Subcutaneous abdominal adipose tissue (tissue), 5 donors: ENCODE measurements around the gene CHST11.

Experiments
- H3K27ac ChIP-seq: one replicate; pipeline ENCODE4 v1.7.0; 2013; ENCODE audit warnings: low read depth, mild to moderate bottlenecking, inconsistent platforms, low read length, moderate library complexity
- H3K27me3 ChIP-seq, 5 donors: one replicate each; pipeline ENCODE4 v1.7.0; 2013; ENCODE audit warnings: low read length in 5 of 5, inconsistent platforms in 1 of 5; ENCODE audit not compliant: control insufficient read depth in 5 of 5, insufficient read depth in 4 of 5
- H3K36me3 ChIP-seq, 5 donors: one replicate each; pipeline ENCODE4 v1.7.0; 2013; ENCODE audit warnings: low read length in 5 of 5; ENCODE audit not compliant: control insufficient read depth in 5 of 5, insufficient read depth in 5 of 5
- H3K4me1 ChIP-seq, 5 donors: one replicate each; pipeline ENCODE4 v1.7.0; 2013; ENCODE audit warnings: low read length in 5 of 5, mild to moderate bottlenecking in 3 of 5, moderate library complexity in 1 of 5; ENCODE audit not compliant: control insufficient read depth in 5 of 5, insufficient read depth in 5 of 5
- H3K4me3 ChIP-seq, 5 donors: one replicate each; pipeline ENCODE4 v1.7.0; 2013; ENCODE audit warnings: low read length in 5 of 5, low read depth in 1 of 5
- H3K9ac ChIP-seq, 5 donors: one replicate each; pipeline ENCODE4 v1.7.0; 2013; ENCODE audit warnings: low read length in 5 of 5, mild to moderate bottlenecking in 4 of 5, moderate library complexity in 3 of 5
- H3K9me3 ChIP-seq, 5 donors: one replicate each; pipeline ENCODE4 v1.7.0; 2013; ENCODE audit warnings: low read length in 5 of 5; ENCODE audit not compliant: control insufficient read depth in 5 of 5
- donor health status: healthy.
- donor health status: healthy.
- donor health status: healthy.
- donor health status: healthy.
- donor health status: healthy.

CHST11 gene

DNA sequence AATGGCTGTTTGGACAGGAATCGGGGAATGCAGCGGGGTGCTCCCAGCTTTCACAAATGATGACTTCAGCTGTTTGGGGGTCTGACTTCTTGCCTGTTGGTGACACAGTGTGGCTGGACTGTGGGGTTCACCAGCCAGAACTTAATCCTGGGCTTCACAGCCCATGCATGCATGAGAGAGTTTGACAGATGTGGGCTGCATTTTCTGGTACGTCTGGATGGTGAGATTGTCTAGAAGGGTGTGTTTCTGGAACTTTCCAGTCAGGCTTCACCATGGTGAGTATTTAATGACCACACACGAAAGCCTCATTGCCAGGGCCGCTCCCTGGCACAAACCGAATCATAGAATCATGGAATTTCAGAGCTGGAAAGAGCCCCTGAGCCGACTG is 29.6 kb downstream of the CHST11 start:
- no peak overlapping the region for H3K27ac ChIP-seq
- no peaks in the 10 kb centered on the region for H3K9me3 ChIP-seq
- H3K9ac ChIP-seq = no peak overlapping the region

DNA sequence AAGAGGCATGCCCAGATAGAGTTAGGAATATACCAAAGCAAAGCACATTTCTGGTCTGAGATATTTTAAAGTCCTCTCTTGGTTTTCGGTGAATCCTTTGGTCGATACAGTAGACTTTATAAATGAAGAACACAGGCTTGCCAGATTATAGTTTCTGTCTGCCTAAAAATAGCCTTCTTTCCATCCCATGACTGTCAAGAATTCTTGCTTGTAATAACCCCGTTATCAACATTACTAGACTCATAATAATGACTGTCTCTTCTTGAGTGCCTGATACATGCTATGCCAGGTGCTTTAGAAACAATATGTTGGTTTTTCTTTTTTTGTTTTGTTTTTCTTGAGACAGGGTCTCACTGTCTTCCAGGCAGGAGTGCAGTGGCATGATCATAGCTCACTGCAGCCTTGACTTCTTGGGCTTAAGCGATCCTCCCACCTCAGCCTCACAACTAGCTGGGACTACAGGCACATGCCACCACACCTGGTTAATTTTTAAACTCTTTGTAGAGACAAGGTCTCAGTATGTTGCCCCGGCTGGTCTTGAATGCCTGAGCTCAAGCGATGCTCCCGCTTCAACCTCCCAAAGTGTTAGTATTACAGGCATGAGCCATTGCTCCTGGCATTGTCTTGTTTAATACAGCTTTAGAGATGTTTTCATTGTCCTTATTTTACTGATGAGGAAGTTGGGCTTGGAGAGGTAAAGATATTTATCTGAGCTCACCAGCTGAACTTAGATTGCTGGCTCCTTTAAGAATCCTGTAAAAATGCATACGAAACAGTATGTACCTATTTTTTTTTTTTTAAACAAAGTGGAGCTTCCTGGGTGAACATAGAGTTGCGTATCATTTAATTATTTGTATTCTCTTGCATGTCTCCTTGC is 30.4 kb downstream of the CHST11 start:
- Histone ChIP-seq H3K27ac (no peak overlapping the region), H3K9ac (no peak overlapping the region), H3K9me3 (no peaks in the 10 kb centered on the region), H3K4me1 (peaks cover 0 to 17% (median 0%) of the 10 kb centered on the region in 5 donors), H3K36me3 (no peaks in the 10 kb centered on the region), H3K4me3 (no peak overlapping the region), H3K27me3 (no peaks in the 10 kb centered on the region)

More for the DNA sequence above, 29.6 kb downstream of the CHST11 start:
- Histone ChIP-seq H3K4me1 (peaks cover 0 to 18% (median 0%) of the 10 kb centered on the region in 5 donors), H3K27me3 (no peaks in the 10 kb centered on the region), H3K4me3 (no peak overlapping the region), H3K36me3 (no peaks in the 10 kb centered on the region)

GRCh38 chr12:104488374-104488773 is 31.6 kb downstream of the CHST11 start:
- Histone ChIP-seq H3K36me3 (no peaks in the 10 kb centered on the region), H3K9ac (no peak overlapping the region), H3K9me3 (no peaks in the 10 kb centered on the region), H3K27ac (no peak overlapping the region), H3K4me3 (no peak overlapping the region), H3K4me1 (peaks cover 0 to 17% (median 0%) of the 10 kb centered on the region in 5 donors), H3K27me3 (no peaks in the 10 kb centered on the region)

DNA sequence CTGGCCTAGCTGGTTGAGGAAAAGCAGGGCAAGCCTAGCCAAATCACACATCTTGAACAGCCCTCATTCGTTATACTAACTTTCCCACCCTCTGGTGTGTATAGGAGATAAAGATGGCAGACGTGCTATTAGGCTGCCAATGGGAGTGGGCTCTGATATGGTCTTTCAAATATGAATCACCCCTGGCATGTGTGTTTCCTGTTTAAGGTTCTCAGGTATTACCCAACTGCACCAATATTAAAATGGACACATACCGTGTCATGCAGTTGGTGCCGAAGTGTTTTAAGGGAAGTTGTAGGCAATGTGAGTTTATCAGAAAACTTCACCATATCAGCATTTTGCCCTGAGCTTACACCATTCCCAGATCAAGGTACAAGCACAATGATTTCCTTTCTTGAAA is 33.4 kb downstream of the CHST11 start:
- Histone ChIP-seq H3K4me3 (no peak overlapping the region), H3K9ac (no peak overlapping the region), H3K27ac (no peak overlapping the region), H3K27me3 (no peaks in the 10 kb centered on the region), H3K4me1 (peaks cover 0 to 21% (median 0%) of the 10 kb centered on the region in 5 donors), H3K36me3 (no peaks in the 10 kb centered on the region), H3K9me3 (no peaks in the 10 kb centered on the region)

GRCh38 chr12:104490850-104491249 is 34.1 kb downstream of the CHST11 start:
- H3K36me3 ChIP-seq = no peaks in the 10 kb centered on the region
- H3K9me3 ChIP-seq = no peaks in the 10 kb centered on the region
- H3K4me3 ChIP-seq = no peak overlapping the region
- H3K27me3 ChIP-seq = no peaks in the 10 kb centered on the region
- no peak overlapping the region for H3K27ac ChIP-seq
- H3K4me1 ChIP-seq = peaks cover 0 to 18% (median 0%) of the 10 kb centered on the region in 5 donors
- no peak overlapping the region for H3K9ac ChIP-seq

DNA sequence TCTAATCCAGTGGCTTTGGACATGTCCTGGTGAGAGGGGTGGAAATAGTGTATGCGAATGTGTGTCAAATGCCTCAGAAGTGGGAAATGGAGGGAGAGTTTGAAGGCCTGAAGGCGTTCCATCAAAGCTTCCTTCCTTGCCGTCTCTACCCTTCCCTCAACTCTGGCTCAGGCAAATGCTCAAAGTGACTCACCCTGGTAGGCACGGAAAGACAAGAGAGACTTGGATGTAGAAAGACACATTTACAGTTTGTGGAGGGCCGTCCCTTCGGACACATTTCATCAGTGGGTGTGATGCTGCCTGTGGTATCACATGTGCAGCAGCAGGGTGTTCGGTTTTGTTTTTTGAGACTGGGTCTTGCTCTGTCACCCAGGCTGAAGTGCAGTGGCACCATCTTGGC is 36.7 kb downstream of the CHST11 start:
- peaks cover 0 to 19% (median 0%) of the 10 kb centered on the region in 5 donors for H3K4me1 ChIP-seq

DNA sequence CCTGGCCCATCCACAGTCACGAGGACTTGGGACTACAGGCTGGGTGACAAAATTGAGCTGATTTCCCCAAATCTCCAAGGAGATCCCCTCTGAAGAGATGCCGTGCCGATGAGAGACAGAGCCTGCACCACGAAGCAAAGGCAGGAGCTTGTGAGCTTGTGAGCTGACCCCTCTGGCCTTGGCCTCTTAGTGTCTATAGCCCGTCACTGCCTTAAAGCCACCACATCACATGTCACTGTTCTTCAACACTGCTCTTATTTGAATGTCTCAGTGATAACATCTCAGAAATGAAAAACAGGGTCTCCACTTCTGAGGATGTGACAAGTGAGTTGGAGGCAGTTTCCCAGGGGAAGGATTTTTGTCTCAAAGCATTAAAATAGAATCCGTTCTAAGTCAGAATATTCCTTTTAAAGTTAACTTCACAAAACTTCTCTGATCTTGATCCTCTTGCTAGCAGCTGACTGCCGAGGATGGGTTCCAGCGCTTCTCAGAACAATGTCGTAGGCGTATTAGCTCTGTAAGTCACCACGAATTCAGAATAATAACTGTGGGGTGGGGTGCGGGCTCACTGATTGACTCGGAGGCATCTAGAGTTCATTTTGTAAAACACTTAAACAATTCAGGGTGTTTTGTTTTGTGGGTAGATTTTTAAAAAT is 37.5 kb downstream of the CHST11 start:
- Histone ChIP-seq H3K27ac (no peak overlapping the region), H3K9ac (no peak overlapping the region), H3K9me3 (no peaks in the 10 kb centered on the region), H3K4me1 (peaks cover 0 to 19% (median 0%) of the 10 kb centered on the region in 5 donors), H3K36me3 (no peaks in the 10 kb centered on the region), H3K4me3 (no peak overlapping the region), H3K27me3 (no peaks in the 10 kb centered on the region)

More for the DNA sequence above, 36.7 kb downstream of the CHST11 start:
- Histone ChIP-seq H3K9me3 (no peaks in the 10 kb centered on the region), H3K4me3 (no peak overlapping the region), H3K36me3 (no peaks in the 10 kb centered on the region), H3K9ac (no peak overlapping the region), H3K27me3 (no peaks in the 10 kb centered on the region), H3K27ac (no peak overlapping the region)

- no peak overlapping the region for H3K27ac ChIP-seq
- H3K4me1 ChIP-seq = peaks cover 0 to 19% (median 0%) of the 10 kb centered on the region in 5 donors
- no peak overlapping the region for H3K4me3 ChIP-seq
- H3K27me3 ChIP-seq = no peaks in the 10 kb centered on the region
- no peaks in the 10 kb centered on the region for H3K9me3 ChIP-seq
- no peak overlapping the region for H3K9ac ChIP-seq
- H3K36me3 ChIP-seq = no peaks in the 10 kb centered on the region
Measured at GRCh38 chr12:104494793-104495158, 38.0 kb downstream of the CHST11 start.

GRCh38 chr12:104495786-104496185 is 39.0 kb downstream of the CHST11 start:
- Histone ChIP-seq H3K36me3 (no peaks in the 10 kb centered on the region), H3K4me1 (peaks cover 0 to 19% (median 0%) of the 10 kb centered on the region in 5 donors), H3K27me3 (no peaks in the 10 kb centered on the region), H3K4me3 (no peak overlapping the region), H3K9me3 (no peaks in the 10 kb centered on the region), H3K27ac (no peak overlapping the region), H3K9ac (no peak overlapping the region)

GRCh38 chr12:104496336-104496735 is 39.6 kb downstream of the CHST11 start:
- no peaks in the 10 kb centered on the region for H3K9me3 ChIP-seq
- H3K27me3 ChIP-seq = no peaks in the 10 kb centered on the region
- peaks cover 0 to 19% (median 0%) of the 10 kb centered on the region in 5 donors for H3K4me1 ChIP-seq
- no peak overlapping the region for H3K4me3 ChIP-seq
- H3K27ac ChIP-seq = no peak overlapping the region
- H3K36me3 ChIP-seq = no peaks in the 10 kb centered on the region
- H3K9ac ChIP-seq = no peak overlapping the region
